Skeletal muscle satellite cell (primary cell): ENCODE measurements around the gene FAN1.

Experiments used
- H3K27me3 ChIP-seq: 2 replicates; pipeline ENCODE4 v1.7.0; 2013; ENCODE audit warnings: low read length; ENCODE audit not compliant: control insufficient read depth, insufficient read depth
- H3K36me3 ChIP-seq: 2 replicates; pipeline ENCODE4 v1.7.0; 2013; ENCODE audit warnings: mild to moderate bottlenecking, control low read depth, low read length; ENCODE audit not compliant: insufficient read depth
- H3K4me1 ChIP-seq: 2 replicates; pipeline ENCODE4 v1.7.0; 2013; ENCODE audit warnings: low read length; ENCODE audit not compliant: control insufficient read depth, insufficient read depth
- H3K4me2 ChIP-seq: 2 replicates; pipeline ENCODE4 v1.7.0; 2013; ENCODE audit warnings: mild to moderate bottlenecking, low read length
- H3K4me3 ChIP-seq: 2 replicates; pipeline ENCODE4 v1.7.0; 2013; ENCODE audit warnings: low read length
- H3K9ac ChIP-seq: 2 replicates; pipeline ENCODE4 v1.7.0; 2013; ENCODE audit warnings: mild to moderate bottlenecking, low read depth, low read length, moderate library complexity
- H3K9me3 ChIP-seq: replicated peaks from 2 replicates; pipeline ENCODE4 v1.7.0; 2013; ENCODE audit warnings: mild to moderate bottlenecking, control low read depth, low read length

FAN1 gene

DNA sequence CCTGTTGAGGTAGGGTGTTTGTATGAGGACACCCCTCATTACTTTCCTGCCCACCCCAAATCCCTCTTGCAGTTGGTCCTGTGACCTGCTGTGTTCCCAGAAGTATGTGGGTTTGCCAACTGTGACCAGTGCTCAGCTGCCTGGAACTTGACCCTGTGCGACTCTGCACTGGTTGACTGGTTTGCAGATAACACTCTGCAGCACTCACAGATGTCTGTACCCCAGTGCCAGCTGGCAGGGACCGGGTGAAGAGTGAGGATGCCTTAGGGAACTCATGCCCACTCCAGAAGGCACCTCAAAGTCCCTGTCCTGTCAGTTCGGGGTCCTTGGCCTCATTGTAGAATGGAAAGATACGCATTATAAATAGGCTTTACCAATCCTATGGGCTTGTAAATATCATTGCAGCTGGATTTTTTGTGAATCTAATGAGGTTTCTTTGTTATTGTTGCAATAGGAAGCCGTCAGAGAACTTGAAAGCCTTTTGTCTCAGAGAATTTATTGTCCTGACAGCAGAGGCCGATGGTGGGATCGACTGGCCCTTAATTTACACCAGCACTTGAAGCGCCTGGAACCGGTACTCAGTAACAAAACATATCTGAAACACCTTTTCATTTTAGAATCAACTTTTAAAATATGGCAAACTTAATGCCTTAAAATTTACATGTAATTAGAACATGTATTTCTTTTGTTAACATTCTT is 18.2 kb downstream of the FAN1 start:
- Histone ChIP-seq H3K4me2 (no peak overlapping the region), H3K4me1 (peaks cover 24% of the 10 kb centered on the region)

DNA sequence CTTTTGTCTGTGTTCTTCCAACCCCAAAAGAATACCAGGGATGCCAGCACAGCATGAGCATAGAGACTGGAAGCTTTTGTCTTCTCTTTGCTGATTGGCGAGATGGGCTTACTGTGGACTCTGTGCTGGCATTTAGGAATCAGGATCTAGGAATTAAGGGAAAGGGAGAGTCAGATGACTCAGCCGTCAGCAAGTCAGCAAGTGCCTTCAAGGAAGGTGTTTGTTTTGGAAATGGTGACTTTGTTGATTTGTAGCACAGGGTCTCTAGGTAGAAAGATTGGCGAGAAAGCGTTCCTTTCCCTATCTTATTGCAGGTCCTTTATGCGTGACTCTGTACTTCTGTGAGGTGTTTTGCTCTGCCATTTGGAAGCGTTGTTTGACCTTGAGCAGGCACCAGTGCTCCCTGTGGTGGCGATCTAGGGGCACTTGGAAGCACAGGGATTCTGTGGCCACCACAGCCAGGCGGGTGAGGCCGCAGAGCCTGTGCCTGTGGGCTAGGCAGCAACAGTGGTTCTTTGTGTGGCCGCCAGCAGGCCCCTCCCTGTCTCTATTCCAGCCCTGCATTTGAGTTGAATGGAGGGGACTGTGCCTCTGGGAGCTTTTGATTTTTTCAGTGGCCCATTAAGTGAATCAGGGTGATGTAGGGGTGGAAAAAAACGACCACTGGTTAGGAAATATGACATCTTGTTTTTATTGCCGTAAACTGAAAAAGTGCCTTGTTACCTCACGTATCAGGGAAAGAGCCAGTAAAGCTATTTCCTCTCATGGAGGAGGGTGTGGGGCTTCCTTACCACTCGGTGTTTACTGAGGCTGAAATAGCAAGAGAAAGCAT is 19.0 kb downstream of the FAN1 start:
- H3K9me3 ChIP-seq = no peaks in the 10 kb centered on the region
- no peak overlapping the region for H3K4me2 ChIP-seq
- peaks cover 24% of the 10 kb centered on the region for H3K4me1 ChIP-seq
- no peak overlapping the region for H3K4me3 ChIP-seq
- no peaks in the 10 kb centered on the region for H3K27me3 ChIP-seq
- peaks cover 61% of the 10 kb centered on the region for H3K36me3 ChIP-seq
- peak overlapping the region; percentile 21 for H3K9ac ChIP-seq

More for the DNA sequence above, 18.2 kb downstream of the FAN1 start:
- peak overlapping the region; percentile 21 for H3K9ac ChIP-seq
- no peak overlapping the region for H3K4me3 ChIP-seq
- H3K36me3 ChIP-seq = peaks cover 54% of the 10 kb centered on the region
- no peaks in the 10 kb centered on the region for H3K27me3 ChIP-seq
- H3K9me3 ChIP-seq = no peaks in the 10 kb centered on the region

DNA sequence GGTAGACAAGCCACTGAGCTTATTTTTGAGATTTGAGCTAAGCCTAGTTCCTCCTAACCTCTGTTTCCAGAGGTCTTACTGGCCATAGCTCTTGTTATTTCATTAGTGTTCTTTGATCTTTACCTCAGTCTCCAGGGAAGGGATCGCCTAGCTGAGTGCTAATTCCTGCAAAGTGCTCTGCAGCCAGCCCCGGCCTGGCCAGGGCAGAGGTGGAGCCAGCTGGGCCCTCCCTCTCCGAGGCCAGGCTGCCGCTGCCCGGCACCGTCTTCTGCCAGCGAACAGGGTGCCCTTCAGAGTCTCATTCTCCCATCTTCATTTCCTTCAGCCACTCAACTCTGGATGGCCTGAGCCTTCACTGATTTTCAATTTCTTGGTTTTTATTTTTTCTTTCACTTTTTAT is 19.7 kb downstream of the FAN1 start:
- Histone ChIP-seq H3K27me3 (no peaks in the 10 kb centered on the region), H3K4me3 (no peak overlapping the region), H3K4me1 (peaks cover 24% of the 10 kb centered on the region), H3K36me3 (peaks cover 58% of the 10 kb centered on the region), H3K9ac (no peak overlapping the region), H3K4me2 (no peak overlapping the region), H3K9me3 (no peaks in the 10 kb centered on the region)

DNA sequence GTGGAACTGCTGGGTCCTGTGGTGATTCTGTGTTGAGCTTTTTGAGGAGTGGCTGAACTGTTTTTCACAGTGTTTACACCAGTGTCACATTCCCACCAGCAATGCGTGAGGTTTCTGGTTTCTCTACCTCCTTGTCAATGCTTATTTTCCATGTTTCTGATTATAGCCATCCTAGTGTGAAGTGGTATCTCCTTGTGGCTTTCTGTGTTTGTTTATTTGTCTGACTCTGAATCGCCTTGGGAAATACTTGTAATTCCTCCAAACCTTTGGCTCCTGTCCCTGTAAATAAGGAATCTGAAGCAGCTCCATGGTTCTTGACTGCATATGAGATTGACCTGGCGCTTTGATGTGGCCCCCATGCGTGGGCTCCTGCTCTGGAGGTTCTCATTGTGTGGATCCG is 20.6 kb downstream of the FAN1 start:
- Histone ChIP-seq H3K4me1 (peaks cover 24% of the 10 kb centered on the region), H3K27me3 (no peaks in the 10 kb centered on the region), H3K36me3 (peaks cover 65% of the 10 kb centered on the region), H3K9ac (no peak overlapping the region), H3K4me3 (no peak overlapping the region), H3K9me3 (no peaks in the 10 kb centered on the region), H3K4me2 (no peak overlapping the region)

DNA sequence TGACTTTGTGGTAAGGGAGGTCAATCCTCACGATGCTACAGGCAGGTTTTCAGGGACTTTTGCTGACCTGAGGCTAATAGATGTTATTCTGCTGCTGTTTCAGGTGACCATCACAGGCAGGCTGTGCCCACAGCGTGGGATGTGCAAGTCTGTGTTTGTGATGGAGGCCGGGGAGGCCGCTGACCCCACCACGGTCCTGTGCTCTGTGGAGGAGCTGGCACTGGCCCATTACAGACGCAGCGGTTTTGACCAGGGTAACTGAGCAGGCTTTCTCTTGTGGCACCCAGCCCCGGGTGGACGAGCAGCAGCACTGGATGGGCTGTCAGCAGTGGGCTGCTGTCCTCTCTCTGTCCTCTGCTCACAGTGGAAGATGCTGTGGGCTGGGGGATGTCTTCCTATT is 22.0 kb downstream of the FAN1 start:
- Histone ChIP-seq H3K9me3 (no peaks in the 10 kb centered on the region), H3K4me1 (peaks cover 24% of the 10 kb centered on the region), H3K9ac (no peak overlapping the region), H3K4me3 (no peak overlapping the region), H3K36me3 (peaks cover 68% of the 10 kb centered on the region), H3K27me3 (no peaks in the 10 kb centered on the region), H3K4me2 (no peak overlapping the region)

DNA sequence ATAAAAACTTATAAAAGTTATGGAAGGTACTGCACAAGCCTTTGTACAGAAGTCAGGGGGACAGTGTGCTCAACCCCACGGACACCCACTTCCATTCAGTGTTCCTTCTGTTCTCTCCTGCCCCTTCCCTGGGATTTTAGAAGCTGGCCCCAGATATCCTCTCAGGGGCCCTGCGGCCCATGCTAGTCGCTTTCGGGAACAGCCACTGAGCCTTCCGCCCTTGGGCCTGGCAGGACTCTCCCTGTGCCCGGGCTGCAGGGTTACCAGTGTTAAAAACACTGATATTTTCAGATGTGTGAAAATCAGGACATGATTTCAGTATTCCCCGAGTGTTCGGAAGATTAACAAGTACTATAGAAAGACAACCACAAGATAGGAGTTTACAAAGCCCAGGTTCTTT is 22.4 kb downstream of the FAN1 start:
- no peak overlapping the region for H3K9ac ChIP-seq
- no peak overlapping the region for H3K4me2 ChIP-seq
- H3K36me3 ChIP-seq = peaks cover 68% of the 10 kb centered on the region
- H3K27me3 ChIP-seq = no peaks in the 10 kb centered on the region
- peaks cover 22% of the 10 kb centered on the region for H3K4me1 ChIP-seq
- no peaks in the 10 kb centered on the region for H3K9me3 ChIP-seq
- H3K4me3 ChIP-seq = no peak overlapping the region

DNA sequence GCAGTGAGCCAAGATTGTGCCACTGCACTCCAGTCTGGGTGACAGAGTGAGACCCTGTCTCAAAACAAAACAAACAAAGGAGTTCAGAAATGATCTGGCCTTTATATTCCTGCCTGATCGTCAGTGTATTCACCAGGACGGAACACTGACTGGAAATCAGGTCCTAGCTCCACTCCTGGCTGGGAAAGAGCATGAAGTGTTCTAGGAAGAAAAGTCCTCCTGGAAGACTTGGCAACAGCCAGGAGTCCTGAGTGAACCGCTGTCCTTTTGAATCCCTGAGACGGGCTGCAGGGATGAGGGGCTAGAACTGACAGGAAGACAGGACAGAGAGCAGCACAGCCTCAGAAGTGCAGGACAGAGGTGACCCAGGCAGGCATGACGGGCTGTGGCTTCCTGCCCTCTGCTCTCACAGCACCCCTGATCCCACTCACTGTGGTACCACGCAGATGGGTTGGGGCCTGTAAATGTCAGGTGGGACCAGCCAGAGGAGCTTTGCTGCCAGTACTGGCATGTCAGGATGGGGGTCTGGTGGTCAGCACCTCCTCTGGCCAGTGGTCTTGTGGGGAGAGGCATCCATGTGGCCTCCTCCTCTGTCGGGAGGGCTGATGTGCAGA is 23.5 kb downstream of the FAN1 start:
- Histone ChIP-seq H3K4me1 (peaks cover 11% of the 10 kb centered on the region), H3K27me3 (no peaks in the 10 kb centered on the region), H3K36me3 (peaks cover 74% of the 10 kb centered on the region)

DNA sequence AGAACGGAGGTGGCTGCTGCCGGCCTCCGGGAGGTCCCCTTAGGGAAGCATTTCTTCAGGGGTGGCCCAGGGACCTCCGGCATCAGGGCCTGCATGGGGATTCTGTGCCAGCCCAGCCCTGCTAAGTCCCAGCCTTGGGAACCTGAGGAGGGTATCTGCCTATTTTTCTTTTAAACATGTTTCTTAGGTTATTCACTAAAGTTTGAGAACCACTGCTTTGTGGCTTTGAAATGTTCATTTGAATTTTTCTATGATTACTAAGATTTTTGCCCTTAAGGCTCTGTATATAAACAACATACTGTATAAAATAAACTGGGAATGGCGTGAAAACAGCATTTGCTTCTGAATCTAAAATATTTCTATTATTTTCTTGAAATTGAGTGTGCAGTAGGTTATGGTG is 24.4 kb downstream of the FAN1 start:
- no peak overlapping the region for H3K4me3 ChIP-seq
- no peaks in the 10 kb centered on the region for H3K9me3 ChIP-seq
- peaks cover 3% of the 10 kb centered on the region for H3K4me1 ChIP-seq
- H3K4me2 ChIP-seq = no peak overlapping the region
- no peaks in the 10 kb centered on the region for H3K27me3 ChIP-seq
- no peak overlapping the region for H3K9ac ChIP-seq
- peaks cover 67% of the 10 kb centered on the region for H3K36me3 ChIP-seq

More for the DNA sequence above, 23.5 kb downstream of the FAN1 start:
- no peak overlapping the region for H3K4me2 ChIP-seq
- H3K9me3 ChIP-seq = no peaks in the 10 kb centered on the region
- H3K4me3 ChIP-seq = no peak overlapping the region
- no peak overlapping the region for H3K9ac ChIP-seq

DNA sequence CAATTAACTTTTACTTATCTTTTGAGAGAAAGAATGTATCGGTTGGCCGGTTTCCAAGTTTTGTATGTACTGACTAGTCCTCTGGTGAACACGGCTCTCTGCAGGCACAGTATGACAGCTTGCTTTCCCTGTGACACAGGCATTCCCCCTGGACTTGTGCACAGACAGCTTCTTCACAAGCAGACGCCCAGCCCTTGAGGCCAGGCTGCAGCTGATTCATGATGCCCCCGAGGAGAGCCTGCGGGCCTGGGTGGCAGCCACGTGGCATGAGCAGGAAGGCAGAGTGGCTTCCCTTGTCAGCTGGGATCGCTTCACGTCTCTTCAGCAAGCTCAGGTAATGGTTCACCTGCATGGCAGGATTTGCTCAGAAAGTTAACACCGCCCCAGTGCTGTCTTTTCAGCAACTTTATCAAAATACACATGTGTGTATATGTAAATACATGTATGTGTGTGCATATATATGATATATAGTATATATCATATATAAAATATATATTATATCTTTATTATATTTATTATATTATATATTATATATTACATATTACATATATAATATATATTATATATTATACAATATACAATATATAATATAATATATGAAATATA is 25.5 kb downstream of the FAN1 start:
- Histone ChIP-seq H3K4me2 (no peak overlapping the region), H3K27me3 (no peaks in the 10 kb centered on the region), H3K4me3 (no peak overlapping the region), H3K9ac (no peak overlapping the region), H3K36me3 (peaks cover 68% of the 10 kb centered on the region), H3K4me1 (no peaks in the 10 kb centered on the region), H3K9me3 (no peaks in the 10 kb centered on the region)

DNA sequence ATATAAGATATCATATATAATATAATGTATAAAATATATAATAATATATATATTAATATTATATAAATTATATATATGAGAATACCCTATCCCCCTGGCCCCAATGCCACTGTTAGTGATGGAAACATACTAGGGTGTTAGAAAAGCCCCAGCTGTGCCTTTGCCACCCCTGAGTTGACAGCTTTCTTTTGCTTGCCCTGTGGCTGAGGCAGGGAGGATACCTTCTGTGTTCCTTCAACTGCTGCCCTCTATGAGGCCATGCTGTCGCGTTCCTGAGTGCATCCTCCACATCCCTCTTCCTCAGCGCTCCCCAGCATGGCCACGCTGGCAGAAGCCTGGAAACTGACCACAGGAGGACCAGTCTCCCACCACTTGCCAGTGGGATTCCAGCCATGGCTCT is 26.3 kb downstream of the FAN1 start:
- Histone ChIP-seq H3K4me2 (no peak overlapping the region), H3K9ac (no peak overlapping the region), H3K4me1 (no peaks in the 10 kb centered on the region), H3K27me3 (no peaks in the 10 kb centered on the region), H3K9me3 (no peaks in the 10 kb centered on the region), H3K4me3 (no peak overlapping the region), H3K36me3 (peaks cover 69% of the 10 kb centered on the region)

DNA sequence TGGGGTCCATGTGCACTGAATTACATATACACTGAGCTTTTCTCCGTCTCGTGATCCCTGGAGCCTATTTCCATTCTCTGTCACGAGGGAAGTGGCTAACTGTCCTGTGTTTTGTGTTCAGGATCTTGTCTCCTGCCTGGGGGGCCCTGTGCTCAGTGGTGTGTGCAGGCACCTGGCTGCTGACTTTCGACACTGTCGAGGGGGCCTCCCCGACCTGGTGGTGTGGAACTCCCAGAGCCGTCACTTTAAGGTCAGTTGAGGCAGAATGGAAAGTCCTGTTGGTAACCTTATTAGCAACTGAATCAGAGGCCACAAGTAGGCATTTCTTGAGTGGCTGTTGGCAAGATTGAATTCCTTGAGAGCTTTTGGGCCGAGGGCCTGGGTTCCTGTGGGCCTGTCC is 26.7 kb downstream of the FAN1 start:
- Histone ChIP-seq H3K9ac (no peak overlapping the region), H3K36me3 (peaks cover 69% of the 10 kb centered on the region)

More for the DNA sequence above, 26.7 kb downstream of the FAN1 start:
- no peak overlapping the region for H3K4me3 ChIP-seq
- H3K27me3 ChIP-seq = no peaks in the 10 kb centered on the region
- no peaks in the 10 kb centered on the region for H3K4me1 ChIP-seq
- no peaks in the 10 kb centered on the region for H3K9me3 ChIP-seq
- no peak overlapping the region for H3K4me2 ChIP-seq
